OCI-LY1 (cell line): ENCODE measurements around the gene LTBR.

Experiments
- H2AFZ ChIP-seq: fragments of 200-600 bp; sonication (generic), shearing (Covaris generic); 2 replicates; pipeline ENCODE4 v1.6.0; 2014; ENCODE audit warnings: antibody characterized with exemption, mild to moderate bottlenecking, low read length
- H3F3A ChIP-seq: fragments of 200-600 bp; sonication (generic), shearing (Covaris generic); 2 replicates; pipeline ENCODE4 v1.6.0; 2014; ENCODE audit warnings: mild to moderate bottlenecking, antibody characterized with exemption, low read length, moderate library complexity; ENCODE audit not compliant: insufficient read depth
- H3K27ac ChIP-seq: fragments of 200-600 bp; sonication (generic); 2 replicates; pipeline ENCODE4 v1.5.1; 2014; ENCODE audit warnings: low read length, mixed run types, mild to moderate bottlenecking, low read depth; ENCODE audit not compliant: poor library complexity, severe bottlenecking
- H3K27me3 ChIP-seq: fragments of 200-600 bp; sonication (generic); 2 replicates; pipeline ENCODE4 v1.6.0; 2014; ENCODE audit warnings: antibody characterized with exemption, mild to moderate bottlenecking, low read length, moderate library complexity; ENCODE audit not compliant: insufficient read depth
- H3K36me3 ChIP-seq: fragments of 200-600 bp; sonication (generic); 2 replicates; pipeline ENCODE4 v1.6.1; 2014; ENCODE audit warnings: mild to moderate bottlenecking, antibody characterized with exemption, low read length, moderate library complexity, mixed read lengths; ENCODE audit not compliant: insufficient read depth
- H3K4me1 ChIP-seq: fragments of 200-600 bp; sonication (generic); 2 replicates; pipeline ENCODE4 v1.5.1; 2014; ENCODE audit warnings: mild to moderate bottlenecking, low read length, moderate library complexity; ENCODE audit not compliant: insufficient read depth, severe bottlenecking
- H3K4me2 ChIP-seq: fragments of 200-600 bp; sonication (generic), shearing (Covaris generic); 2 replicates; pipeline ENCODE4 v1.6.1; 2014; ENCODE audit warnings: low read length
- H3K4me3 ChIP-seq: fragments of 200-600 bp; sonication (generic); 2 replicates; pipeline ENCODE4 v1.5.1; 2014; ENCODE audit warnings: low read length, low read depth, mild to moderate bottlenecking, mixed read lengths; ENCODE audit not compliant: poor library complexity, severe bottlenecking
- H3K79me2 ChIP-seq: fragments of 200-600 bp; shearing (Covaris generic); 2 replicates; pipeline ENCODE4 v1.6.1; 2016; ENCODE audit warnings: mixed run types, low read length, mixed read lengths; ENCODE audit not compliant: insufficient read depth
- H3K9ac ChIP-seq: fragments of 200-600 bp; sonication (generic), shearing (Covaris generic); 2 replicates; pipeline ENCODE4 v1.6.1; 2014; ENCODE audit warnings: mild to moderate bottlenecking, low read length, mixed read lengths
- H3K9me2 ChIP-seq: fragments of 200-600 bp; sonication (generic), shearing (Covaris generic); 2 replicates; pipeline ENCODE4 v1.6.1; 2014; ENCODE audit warnings: low read depth, mild to moderate bottlenecking, low read length, mixed read lengths
- H3K9me3 ChIP-seq: fragments of 200-600 bp; shearing (Covaris generic); 2 replicates; pipeline ENCODE4 v1.6.1; 2014; ENCODE audit warnings: low read length, mixed read lengths
- H4K20me1 ChIP-seq: fragments of 200-600 bp; sonication (generic), shearing (Covaris generic); 2 replicates; pipeline ENCODE4 v1.6.0; 2016; ENCODE audit warnings: mild to moderate bottlenecking, low read length; ENCODE audit not compliant: insufficient read depth
- EZH2 ChIP-seq: fragments of 200-600 bp; sonication (generic), shearing (Covaris generic); IDR thresholded peaks from 2 replicates; pipeline ENCODE4 v1.8.0; 2017; ENCODE audit warnings: borderline replicate concordance, mixed run types, mild to moderate bottlenecking, antibody characterized with exemption, low read length, moderate library complexity, mixed read lengths
- TF ChIP-seq, protein P1 (sequence below): fragments of 200-600 bp; sonication (generic), shearing (Covaris generic); IDR thresholded peaks from 2 replicates; pipeline ENCODE4 v1.5.1; 2017; ENCODE audit warnings: mild to moderate bottlenecking, antibody characterized with exemption, low read length, moderate library complexity, mixed read lengths

The LTBR gene

DNA sequence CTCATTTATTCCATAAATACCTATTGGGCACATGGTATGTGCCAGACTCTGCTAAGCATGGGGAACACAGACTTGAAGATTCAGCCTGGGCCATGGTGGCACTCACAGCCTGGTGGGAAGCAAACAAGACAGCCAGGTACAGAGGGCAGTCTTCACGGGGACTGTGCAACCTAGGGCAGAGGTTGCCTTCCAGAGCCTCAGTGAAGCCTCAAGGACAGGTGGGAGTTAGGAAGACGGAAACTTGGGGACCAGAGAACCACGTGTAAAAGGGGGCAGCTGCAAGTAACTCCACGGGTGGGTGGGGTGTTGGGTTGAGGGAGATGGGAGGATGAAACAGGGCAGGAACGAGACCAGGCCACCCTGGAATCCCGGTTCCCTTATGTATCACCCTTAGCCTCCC lies 980 bp upstream of the LTBR start:
- no peaks in the 10 kb centered on the region for H3F3A ChIP-seq
- TF ChIP-seq, protein P1, sequence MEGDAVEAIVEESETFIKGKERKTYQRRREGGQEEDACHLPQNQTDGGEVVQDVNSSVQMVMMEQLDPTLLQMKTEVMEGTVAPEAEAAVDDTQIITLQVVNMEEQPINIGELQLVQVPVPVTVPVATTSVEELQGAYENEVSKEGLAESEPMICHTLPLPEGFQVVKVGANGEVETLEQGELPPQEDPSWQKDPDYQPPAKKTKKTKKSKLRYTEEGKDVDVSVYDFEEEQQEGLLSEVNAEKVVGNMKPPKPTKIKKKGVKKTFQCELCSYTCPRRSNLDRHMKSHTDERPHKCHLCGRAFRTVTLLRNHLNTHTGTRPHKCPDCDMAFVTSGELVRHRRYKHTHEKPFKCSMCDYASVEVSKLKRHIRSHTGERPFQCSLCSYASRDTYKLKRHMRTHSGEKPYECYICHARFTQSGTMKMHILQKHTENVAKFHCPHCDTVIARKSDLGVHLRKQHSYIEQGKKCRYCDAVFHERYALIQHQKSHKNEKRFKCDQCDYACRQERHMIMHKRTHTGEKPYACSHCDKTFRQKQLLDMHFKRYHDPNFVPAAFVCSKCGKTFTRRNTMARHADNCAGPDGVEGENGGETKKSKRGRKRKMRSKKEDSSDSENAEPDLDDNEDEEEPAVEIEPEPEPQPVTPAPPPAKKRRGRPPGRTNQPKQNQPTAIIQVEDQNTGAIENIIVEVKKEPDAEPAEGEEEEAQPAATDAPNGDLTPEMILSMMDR, result no peak
- no peak for TF ChIP-seq EZH2
- no peaks in the 10 kb centered on the region for H3K4me1 ChIP-seq
- no peaks in the 10 kb centered on the region for H3K9me3 ChIP-seq
- no peaks in the 10 kb centered on the region for H3K36me3 ChIP-seq
- no peak overlapping the region for H3K4me2 ChIP-seq
- H3K79me2 ChIP-seq, result no peaks in the 10 kb centered on the region
- H4K20me1 ChIP-seq, result no peaks in the 10 kb centered on the region
- no peak overlapping the region for H2AFZ ChIP-seq
- H3K27ac ChIP-seq, result no peak overlapping the region
- H3K27me3 ChIP-seq, result peaks cover 7% of the 10 kb centered on the region; the same call in 1 of the 2 replicates
- H3K9ac ChIP-seq, result no peak overlapping the region
- no peaks in the 10 kb centered on the region for H3K9me2 ChIP-seq
- H3K4me3 ChIP-seq, result no peak overlapping the region

DNA sequence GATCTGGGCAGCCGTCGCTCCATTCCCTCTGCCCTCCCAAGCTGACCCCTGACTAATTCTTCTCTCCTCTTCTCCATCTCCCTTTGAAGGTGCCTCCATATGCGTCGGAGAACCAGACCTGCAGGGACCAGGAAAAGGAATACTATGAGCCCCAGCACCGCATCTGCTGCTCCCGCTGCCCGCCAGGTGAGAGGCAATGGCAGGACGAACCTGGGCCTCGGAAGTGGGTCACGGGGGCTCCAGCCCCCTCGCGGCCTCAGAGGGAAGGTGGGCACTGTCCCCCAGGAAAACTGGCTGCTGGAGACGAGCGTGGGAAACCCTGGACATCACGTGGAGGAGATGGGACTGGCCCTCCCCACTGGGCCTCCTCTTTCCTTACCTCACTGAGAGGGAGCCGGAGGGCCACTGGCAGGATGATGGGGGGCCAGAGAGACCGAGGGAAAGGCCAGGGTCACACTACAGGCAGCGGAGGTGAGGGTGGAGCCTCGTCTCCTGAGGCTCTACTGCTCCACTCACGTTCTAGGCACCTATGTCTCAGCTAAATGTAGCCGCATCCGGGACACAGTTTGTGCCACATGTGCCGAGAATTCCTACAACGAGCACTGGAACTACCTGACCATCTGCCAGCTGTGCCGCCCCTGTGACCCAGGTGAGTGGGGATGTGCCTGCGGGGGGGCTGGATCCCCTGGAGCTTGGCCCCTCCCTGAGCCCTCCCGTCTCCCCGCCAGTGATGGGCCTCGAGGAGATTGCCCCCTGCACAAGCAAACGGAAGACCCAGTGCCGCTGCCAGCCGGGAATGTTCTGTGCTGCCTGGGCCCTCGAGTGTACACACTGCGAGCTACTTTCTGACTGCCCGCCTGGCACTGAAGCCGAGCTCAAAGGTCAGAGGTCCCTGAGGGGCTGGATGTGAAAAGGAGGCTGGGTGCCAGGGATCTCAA lies 806 bp downstream of the LTBR start:
- Histone ChIP-seq H3K36me3 (no peaks in the 10 kb centered on the region), H4K20me1 (no peaks in the 10 kb centered on the region), H3K9me3 (no peaks in the 10 kb centered on the region), H3K27ac (no peak overlapping the region), H3K9ac (no peak overlapping the region), H3K4me1 (no peaks in the 10 kb centered on the region), H2AFZ (no peak overlapping the region), H3F3A (no peaks in the 10 kb centered on the region), H3K9me2 (no peaks in the 10 kb centered on the region), H3K4me2 (no peak overlapping the region), H3K79me2 (no peaks in the 10 kb centered on the region), H3K27me3 (peaks cover 7% of the 10 kb centered on the region; the same call in 1 of the 2 replicates), H3K4me3 (no peak overlapping the region)
- TF ChIP-seq, protein P1, result no peak
- TF ChIP-seq EZH2, result no peak

DNA sequence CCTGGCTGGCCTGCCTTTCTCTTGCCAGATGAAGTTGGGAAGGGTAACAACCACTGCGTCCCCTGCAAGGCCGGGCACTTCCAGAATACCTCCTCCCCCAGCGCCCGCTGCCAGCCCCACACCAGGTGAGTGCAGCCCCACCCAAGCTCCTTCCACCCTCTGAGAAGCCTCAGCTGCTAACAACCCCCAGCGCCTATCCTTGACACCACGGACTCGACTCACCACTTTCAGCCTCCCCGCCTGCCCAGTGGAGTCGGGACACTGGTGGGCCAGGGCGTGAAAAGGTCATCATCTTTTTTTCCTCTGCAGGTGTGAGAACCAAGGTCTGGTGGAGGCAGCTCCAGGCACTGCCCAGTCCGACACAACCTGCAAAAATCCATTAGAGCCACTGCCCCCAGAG lies 2.1 kb downstream of the LTBR start:
- Histone ChIP-seq H3K79me2 (no peaks in the 10 kb centered on the region), H2AFZ (no peak overlapping the region), H3F3A (no peaks in the 10 kb centered on the region), H3K4me2 (no peak overlapping the region), H3K36me3 (no peaks in the 10 kb centered on the region), H3K9me2 (no peaks in the 10 kb centered on the region), H3K9ac (no peak overlapping the region), H3K4me3 (no peak overlapping the region), H3K9me3 (no peaks in the 10 kb centered on the region), H3K27ac (no peak overlapping the region), H4K20me1 (no peaks in the 10 kb centered on the region), H3K27me3 (0 out of 2 replicates have a peak, but pooled peaks cover 3% of the 10 kb centered on the region), H3K4me1 (no peaks in the 10 kb centered on the region)
- TF ChIP-seq, protein P1, result no peak
- TF ChIP-seq EZH2, result no peak
